NCI-H1092 treated with DMSO at 0.1 percent for 48 hours (cell line): ENCODE data around the gene DCAF10.
A peak's percentile ranks its signal among the peaks of the same experiment; 100 is the strongest.
"Not testable (repeated sequence)": the region's sequence is repeated elsewhere in the genome, so short reads cannot be mapped to it uniquely, and the experiment has no call there.

Experiments used
- DNase-seq: peaks from one replicate; lab custom pipeline; 2025; lab: John Stamatoyannopoulos, UW

The DCAF10 gene

DNA sequence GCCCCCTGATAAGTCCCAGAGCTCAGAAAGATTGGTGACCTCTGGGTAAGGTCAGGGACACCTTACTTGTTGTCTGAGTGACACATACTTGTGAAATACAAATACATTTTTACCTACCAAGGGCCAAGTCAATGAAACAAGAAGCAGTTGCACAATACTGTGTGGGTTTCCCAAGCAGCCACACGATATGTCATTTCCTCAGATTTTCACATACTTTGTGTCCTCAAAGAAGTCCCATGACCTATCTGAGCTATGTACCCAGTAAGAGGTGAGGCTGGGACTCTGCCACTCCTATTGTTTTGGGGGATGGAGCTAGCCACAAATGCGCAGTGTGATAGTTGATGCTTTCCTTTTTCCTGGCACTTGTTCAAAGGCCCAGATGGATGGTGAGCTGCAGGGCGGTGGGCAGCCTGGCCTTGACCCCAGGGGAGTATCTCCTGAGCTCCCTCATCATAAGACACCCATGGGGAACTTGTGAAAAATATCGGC lies 108.1 kb downstream of the DCAF10 start:
- DNase-seq, result no peak

DNA sequence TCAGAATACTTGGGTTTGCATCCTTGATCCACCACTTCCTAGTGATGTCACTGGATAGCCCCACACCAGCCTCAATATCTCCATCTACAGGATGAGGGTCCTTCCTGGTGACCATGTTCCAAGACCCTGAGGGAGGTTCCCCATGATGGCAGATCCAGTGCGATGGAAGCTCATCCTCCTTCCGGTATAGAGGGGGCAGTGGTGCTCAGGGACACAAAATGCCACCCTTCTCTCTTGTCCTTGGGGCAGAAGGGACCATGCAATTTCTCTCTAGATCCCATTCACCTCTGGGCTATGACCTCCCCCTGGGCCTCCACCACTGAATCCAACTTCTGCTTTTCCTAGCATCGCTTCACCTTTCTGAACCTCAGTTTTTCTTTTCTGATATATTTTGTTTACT lies 108.7 kb downstream of the DCAF10 start:
- no peak for DNase-seq

DNA sequence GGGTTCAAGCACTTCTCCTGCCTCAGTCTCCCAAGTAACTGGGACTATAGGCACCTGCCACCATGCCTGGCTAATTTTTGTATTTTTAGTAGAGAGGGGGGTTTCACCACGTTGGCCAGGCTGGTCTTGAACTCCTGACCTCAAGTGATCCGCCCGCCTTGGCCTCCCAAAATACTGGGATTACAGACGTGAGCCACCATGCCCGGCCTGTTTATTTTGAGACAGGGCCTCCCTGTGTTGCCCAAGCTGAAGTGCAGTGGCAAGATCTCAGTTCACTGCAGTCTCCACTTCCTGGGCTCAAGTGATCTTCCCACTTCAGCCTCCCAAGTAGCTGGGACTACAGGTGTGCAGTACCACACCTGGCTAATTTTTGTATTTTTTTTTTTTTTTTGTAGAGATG lies 109.2 kb downstream of the DCAF10 start:
- DNase-seq, result not testable (repeated sequence)

DNA sequence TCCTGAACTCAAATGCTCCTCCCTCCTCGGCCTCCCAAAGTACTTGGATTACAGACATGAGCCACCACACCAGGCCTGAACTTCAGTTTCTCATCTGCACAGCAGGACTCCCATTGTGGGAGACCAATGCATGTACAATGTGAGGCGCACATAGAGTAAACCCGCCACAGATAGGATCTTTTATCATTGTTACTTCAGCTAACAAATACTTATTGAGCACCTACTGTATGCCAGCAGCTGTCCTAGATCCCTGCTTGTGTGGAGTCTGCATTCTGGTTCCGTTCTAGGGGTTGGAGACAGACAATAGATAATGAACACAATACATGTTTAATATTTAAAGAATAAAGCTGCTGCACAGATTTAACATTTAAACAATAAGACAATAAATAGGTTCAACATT lies 109.7 kb downstream of the DCAF10 start:
- DNase-seq, result no peak

DNA sequence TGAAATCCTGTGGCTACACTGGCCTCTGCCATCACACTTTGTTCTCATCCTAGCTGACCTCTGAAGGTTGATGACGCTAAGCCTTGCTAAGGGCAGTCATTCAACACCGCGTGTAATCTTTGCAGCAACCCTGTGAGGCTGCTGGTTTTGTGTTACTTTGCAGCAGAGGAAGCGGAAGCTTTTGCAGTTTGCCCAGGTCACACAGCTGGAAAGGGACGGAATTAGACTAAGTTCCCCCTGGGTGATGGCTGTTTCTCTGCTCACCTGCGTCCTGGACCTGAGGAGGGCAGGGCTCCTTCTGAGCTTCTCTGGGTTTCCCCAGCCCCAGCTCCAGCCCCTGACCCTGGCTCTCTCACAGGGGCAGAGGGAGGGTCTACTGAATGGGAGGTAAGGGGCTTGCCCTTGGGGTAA lies 110.7 kb downstream of the DCAF10 start:
- DNase-seq, result no peak

DNA sequence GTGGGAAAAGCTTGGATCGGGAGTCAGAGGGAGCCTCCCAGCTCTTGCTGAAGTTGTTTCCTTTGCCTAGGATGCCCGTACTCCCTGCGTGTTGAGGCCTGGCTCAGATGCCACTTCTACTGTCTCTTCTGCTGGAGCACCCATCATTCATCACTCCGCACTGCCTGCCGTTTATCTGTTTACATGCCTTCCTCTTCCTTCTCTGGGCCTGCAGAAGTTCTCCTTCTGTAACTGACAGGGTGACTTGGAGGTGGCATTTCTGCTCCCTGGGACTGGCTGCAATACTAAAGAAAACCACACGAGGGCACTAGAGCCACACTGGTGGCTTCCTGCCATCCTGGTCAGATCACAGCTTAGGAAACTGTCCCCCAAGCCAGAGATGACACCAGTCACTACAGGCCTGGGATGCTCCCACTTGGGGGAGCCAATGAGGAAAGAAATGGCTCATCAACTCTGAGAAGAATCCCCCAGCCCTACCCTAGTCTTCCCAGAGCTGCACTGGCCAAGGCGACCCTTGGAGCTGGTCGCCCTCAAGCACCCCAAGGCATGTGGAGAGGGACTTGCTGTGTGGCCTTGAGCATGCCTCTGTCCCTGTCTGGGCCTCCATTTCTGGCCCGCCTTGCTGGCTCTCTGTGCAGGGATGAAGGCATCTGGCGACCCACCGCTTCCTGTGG lies 113.0 kb downstream of the DCAF10 start:
- peak; percentile 78 for DNase-seq

DNA sequence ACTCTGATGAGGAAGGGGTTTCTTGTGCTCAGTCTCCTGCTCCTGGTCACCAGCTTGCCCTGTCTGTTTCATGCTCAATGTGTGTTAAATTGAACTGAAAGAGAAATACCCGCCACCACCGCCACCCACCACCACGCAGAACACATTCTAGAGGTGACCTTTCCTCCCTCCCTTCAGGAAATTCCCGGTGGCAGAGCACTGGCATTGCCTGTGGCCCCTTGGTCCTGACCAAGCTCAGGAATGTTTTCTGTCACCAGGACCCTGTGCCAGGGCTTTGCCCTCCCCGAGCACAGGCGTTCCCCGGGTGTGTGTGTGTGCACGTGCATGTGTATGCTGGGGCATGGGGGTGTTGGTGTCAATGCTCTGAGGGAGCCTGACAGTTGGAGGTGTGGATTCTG lies 113.6 kb downstream of the DCAF10 start:
- DNase-seq, result no peak

DNA sequence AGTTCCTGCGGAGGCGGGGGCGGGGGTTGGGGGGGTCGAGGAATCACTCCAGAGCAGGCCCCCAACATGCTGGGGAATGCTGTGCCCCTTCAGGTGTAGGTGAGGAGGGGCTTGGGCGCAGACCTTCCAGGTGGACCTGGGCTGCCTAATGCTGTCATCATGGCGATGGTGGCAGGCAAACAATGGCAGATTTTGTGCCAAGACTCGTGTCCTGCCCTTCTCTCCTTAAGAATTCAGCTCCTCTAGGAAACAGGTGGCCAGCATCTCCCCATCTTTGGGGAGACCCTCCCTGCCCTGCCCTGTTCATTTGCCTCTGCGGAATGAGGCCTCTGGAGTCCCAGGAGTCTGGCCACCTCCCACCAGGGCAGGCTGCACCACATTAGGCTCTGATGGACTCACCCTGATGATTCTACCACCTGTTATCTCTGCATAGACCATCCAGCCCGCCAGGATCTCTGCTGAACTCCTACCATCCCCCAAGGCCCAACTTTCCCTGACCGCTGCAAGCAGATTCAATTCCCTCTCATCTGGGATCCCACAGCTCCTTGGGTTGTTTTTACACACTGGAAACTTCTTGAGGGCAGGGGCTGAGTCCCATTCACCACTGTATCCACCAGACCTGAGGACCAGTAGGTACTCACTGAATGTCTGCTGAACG lies 114.2 kb downstream of the DCAF10 start:
- DNase-seq, result no peak

DNA sequence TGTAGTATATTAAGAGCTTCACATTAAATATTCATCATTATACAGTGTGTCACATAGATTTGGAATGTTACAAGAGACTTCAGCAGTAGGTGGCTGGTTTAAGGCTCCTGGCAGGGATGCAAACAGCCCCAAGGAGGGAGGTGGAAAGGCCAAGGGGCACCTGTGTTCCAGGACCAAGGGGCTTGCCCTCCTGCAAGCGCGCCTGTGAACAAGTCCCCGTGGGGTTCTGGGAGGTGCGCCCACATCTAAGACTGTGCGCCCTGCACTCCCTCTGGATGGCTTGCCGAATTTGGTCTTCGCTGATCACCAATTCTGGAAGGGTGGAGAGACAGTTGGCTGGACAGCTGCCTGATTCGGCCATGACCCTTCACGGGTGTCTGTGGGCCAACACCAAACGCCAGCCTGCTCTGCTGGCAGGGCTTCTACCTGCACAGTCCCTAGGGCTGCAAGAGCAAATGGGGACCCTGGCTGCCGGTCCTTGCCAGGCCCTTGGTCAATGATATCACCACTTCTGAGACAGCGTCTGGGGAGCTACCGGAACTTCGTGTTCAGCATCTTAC lies 115.4 kb downstream of the DCAF10 start:
- DNase-seq, result no peak

DNA sequence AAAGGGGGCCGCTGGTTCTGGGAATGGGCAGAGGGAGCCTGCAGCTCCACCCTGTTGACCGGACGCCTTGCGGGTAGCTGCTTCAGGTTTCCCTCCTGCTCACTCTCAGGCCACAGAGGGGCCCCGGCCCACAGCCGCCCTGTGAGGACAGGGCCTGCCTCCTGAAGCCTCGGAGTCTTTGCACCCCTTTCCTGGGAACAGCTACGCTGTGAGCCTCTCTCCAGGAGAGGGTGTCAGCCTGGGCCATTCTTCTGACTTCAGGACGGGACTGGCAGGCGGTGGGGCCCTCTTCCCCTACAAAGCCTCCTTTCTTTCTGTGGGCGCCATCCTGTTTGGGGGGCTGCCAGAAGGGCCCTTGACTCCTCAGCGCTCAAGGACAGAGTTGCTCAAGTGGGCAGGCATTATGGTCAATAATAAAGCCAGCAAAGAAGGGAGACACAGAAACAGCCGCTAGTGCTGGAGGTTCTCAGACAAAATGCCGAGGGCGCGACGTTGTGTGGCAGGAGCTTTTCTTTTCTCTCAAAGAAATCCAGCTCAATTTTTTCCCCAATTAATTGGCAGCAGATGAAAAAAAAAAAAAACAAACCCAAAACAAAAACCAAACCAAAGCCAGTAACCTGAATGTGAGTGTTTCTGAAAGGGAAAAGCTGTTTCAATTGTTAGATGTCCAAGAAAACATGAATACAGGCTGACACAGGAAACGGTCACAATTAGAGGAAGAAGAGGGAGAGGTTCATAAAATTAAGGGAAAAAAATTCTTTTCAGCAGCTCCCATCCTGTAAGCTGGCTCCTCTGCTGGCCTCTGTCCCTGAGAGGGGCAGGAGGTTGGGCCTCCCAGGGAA lies 116.1 kb downstream of the DCAF10 start:
- DNase-seq, result peak; percentile 65
